Cardiac fibroblast (primary cell): ENCODE measurements around the gene RAMP2.

Source experiments
- DNase-seq, 2 donors: peaks; one replicate each; pipeline versions ENCODE4 v3.0.0 to v3.0.0-alpha.2; 2010; ENCODE audit warnings: low read depth in 2 of 2
- H3K4me3 ChIP-seq, 2 donors: replicated peaks in 1 of 2; 1 replicate in 1 of 2; 2 replicates in 1 of 2; pipeline ENCODE4 v1.5.1; 2011; ENCODE audit warnings: low read depth in 2 of 2, low read length in 2 of 2, mild to moderate bottlenecking in 2 of 2, moderate library complexity in 1 of 2
- TF ChIP-seq, protein P1 (sequence below): IDR thresholded peaks from one replicate; pipeline ENCODE4 v1.5.1; 2011; ENCODE audit warnings: low read depth, mild to moderate bottlenecking, low read length, inconsistent platforms

Gene RAMP2

DNA sequence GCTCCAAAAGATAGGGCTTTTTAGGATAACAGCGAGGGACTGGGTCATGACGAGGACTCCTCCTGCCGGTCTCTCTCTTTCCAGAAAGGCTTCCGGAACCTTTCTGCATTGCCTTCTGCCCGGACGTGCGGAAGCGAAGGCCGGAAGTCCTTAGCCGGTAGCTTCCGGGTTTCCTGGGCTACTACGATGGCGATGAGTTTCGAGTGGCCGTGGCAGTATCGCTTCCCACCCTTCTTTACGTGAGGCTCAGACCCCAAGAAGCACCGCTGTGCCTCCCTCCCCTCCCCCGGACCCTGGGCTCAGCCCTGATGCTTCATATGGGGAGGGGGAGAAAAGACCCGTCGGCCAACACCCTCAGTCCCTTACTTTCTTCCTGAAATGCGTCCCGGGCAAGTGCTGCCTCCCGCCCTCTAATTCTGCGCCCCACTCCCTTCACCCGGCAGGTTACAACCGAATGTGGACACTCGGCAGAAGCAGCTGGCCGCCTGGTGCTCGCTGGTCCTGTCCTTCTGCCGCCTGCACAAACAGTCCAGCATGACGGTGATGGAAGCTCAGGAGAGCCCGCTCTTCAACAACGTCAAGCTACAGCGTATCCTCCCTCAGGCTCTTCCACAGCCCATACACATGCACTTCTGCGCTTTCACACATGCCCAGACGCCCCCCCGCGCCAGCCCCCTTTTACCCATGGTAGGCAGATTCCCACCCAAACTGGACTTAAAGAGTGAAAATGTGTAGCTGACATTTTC, 12.4 kb downstream of the RAMP2 start, which contains the start of gene VPS25:
Gene VPS25 (plus strand): TSS at position 160 of the 746 bp plus-strand sequence. CDS start 27 bp downstream, at position 187.
- peak within 1 kb of the TSS; percentile 72 to 92 for H3K4me3 ChIP-seq
- TF ChIP-seq, protein P1, sequence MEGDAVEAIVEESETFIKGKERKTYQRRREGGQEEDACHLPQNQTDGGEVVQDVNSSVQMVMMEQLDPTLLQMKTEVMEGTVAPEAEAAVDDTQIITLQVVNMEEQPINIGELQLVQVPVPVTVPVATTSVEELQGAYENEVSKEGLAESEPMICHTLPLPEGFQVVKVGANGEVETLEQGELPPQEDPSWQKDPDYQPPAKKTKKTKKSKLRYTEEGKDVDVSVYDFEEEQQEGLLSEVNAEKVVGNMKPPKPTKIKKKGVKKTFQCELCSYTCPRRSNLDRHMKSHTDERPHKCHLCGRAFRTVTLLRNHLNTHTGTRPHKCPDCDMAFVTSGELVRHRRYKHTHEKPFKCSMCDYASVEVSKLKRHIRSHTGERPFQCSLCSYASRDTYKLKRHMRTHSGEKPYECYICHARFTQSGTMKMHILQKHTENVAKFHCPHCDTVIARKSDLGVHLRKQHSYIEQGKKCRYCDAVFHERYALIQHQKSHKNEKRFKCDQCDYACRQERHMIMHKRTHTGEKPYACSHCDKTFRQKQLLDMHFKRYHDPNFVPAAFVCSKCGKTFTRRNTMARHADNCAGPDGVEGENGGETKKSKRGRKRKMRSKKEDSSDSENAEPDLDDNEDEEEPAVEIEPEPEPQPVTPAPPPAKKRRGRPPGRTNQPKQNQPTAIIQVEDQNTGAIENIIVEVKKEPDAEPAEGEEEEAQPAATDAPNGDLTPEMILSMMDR = peak; percentile 25
- DNase-seq = peak; percentile 89 to 92

DNA sequence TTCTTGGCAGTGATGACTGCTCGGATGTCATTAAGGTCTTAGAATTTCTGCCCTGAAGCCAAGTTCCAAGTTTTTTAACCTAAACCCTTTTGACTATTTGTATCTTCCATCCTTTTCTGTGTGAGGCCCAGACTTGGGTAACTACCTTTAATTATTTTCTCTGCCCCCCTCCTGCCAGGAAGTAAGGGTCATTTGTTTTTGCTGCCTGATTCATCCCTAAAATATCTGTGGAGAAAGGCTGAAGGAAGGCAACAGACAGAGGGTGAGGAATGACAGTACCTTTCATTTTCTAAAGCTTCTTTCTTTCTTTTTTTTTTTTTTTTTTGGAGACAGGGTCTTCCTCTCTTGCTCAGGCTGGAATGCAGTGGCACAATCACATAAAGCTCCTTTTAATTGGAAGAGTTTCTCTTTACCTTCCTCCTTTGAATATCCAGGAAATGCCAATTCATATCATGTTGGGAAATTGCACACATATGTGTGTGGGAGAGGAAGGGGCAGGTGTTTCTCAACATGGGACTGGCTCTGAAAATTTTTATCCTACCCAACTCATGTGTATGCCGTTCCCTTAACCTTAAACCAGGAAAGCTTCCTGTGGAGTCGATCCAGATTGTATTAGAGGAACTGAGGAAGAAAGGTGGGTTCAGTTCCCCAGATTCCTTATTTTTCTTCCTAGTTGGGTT, 13.2 kb downstream of the RAMP2 start:
- TF ChIP-seq, protein P1 = no peak
- H3K4me3 ChIP-seq = peak overlapping the region; percentile 72 to 92
- peak in 1 of 2 donors; percentile 78 for DNase-seq

DNA sequence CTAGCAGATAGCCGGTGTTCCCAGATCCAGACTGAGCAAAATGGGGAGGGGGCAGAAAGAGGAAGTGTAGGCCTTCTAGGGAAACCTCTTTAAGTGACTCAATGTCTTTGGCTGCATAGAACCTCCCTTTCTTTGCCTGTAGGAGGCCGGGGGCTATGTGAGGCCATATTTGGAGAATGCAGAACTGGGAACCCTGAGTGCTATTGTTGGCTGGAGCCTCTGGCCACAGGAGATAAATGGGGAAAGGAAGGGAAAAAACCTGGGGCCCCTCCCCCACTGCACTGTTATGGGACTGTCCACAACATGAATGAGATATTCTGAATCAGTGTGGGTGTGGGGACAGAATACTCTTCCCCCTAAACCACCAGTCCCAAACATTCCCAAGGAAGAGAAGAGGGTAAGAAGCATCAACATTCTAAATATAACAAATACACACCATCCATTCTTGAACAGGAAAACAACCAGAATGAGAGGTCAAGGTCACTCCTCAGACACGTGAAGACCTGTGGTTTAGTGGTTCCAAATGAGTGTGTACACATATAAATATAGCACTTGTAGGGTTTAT, 14.6 kb downstream of the RAMP2 start:
- TF ChIP-seq, protein P1 = peak; percentile 32
- DNase-seq = peak in 1 of 2 donors; percentile 85
- H3K4me3 ChIP-seq = no peak overlapping the region

DNA sequence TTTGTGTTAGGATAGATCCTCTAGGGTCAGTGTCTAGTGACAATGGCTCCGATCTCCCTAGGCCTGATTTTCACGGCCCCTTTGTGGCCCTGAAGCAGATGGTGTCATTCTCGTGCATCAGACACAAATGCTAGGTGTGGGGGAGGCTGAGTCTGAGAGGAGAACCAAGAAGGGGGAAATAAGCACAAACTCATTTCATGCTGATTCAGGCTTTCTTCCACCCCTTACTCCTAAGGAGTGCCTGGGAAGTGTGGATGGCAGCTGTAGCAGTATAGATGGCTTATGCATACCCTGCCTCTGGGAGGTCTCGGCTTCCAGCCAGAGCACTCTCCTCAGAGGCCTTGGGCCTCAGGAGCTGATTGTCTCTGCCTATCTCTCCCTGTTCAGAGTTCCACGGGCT, 17.5 kb downstream of the RAMP2 start:
- TF ChIP-seq, protein P1 = no peak
- DNase-seq = no peak
- H3K4me3 ChIP-seq = no peak overlapping the region

DNA sequence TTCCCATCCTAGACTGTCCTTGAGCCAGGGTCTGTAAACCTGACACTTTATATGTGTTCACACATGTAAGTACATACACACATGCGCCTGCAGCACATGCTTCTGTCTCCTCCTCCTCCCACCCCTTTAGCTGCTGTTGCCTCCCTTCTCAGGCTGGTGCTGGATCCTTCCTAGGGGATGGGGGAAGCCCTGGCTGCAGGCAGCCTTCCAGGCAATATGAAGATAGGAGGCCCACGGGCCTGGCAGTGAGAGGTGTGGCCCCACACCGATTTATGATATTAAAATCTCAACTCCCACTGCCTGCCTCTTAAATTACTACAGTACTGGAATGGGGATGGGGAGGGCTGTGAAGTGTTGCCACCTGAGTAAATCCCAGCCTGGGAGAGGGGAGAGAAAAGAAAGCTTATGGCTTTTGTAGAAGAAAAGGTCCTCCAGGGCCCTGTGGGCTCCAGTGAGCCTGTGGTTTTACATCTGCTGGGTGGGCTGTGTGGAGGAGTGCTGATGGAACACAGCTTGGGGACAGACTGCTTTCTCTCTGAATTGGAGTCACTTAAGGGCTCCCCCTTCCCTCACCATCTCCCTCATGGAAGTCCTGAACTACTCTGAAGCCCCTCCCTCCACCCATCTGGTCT, 18.4 kb downstream of the RAMP2 start:
- TF ChIP-seq, protein P1 = no peak
- DNase-seq = no peak
- no peak overlapping the region for H3K4me3 ChIP-seq

DNA sequence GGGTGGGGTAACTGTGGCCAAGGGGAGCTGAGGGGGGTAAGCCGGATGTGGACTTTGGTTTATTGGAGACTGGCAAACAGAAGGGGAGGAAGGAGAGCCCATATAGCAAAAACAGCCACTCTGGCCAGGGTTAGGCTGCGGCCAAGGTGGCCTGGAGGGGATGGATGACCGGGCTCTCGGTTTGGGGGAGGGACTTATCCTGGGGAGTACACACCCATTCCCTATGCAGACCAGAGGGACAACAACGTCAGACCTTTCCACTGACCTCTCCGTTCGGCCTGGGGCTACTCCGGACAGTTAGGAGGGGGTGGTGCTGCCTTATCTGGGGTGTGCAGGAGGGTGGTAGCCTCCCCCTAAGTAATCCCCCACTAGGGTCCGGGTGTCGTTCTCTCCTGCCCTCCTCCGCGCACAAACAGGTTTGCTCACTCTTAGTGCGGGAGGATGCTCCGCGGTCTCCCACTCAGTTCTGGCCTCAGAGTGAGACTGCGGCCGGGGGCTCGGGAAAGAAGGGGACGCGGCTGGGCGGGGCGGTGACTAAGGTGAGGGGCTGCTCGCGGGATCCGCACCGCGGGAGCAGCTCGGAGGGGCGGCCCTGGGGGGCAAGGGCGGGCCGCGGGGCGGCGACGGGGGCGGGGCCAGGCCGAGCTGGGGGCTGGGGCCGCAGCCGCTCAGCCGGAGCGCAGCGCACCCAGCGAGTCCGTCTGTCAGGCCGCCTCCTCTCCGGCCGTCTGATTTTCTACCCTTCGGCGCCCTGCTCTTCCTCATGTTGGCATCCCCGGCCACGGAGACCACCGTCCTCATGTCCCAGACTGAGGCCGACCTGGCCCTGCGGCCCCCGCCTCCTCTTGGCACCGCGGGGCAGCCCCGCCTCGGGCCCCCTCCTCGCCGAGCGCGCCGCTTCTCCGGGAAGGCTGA, 19.2 kb downstream of the RAMP2 start, which contains the start of gene WNK4:
Gene WNK4 (plus strand): TSS at position 675 of the 915 bp plus-strand sequence. CDS start 89 bp downstream, at position 764.
- peak within 1 kb of the TSS; percentile 61 to 81 for H3K4me3 ChIP-seq
- DNase-seq = peak; percentile 47 to 59
- TF ChIP-seq, protein P1 = no peak
